Left forelimb (tissue), 1 donor: Measurements from ENCODE around the gene DNAAF8.

ENCODE experiments used
- DNase-seq: peaks from one replicate; pipeline ENCODE4 v3.0.0-alpha.2; 2018; ENCODE audit warnings: low spot score

The DNAAF8 gene

DNA sequence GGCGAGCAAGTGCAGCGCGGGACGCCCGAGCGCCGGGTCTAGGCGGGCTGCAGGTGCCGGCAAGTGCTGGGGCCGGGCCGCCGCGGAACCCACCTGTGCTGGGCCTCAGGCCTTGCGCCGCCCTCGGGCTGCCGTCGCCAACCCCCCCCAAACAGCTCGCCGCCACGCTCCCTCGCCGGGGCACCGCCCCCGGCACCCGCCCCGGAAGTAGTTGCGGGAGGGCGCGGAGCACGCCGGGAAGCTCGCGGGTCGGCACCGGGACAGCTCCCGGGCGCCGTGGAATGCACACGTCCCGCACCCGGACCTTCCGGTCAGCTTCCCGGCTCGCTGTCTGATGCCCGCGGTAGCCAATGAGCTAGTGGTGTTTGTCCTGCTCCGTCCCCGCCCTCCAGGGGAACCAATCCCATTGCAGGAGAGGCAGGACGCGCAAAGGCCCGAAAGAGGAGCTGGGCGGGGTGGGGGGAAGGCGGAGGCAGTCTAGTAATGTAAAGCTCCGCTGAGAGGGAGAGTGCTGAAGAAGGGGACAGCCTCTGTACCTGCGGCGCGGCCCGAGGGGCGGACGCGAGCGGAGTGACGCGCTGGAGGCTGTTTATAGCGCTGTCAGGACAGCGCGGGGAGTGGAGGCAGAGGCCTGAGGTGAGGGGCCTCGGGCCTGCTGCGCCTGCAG lies at the start of gene DNAAF8, which contains the start of gene ANKS3:
DNAAF8 (plus strand) TSS at position 475 of the 667 bp plus-strand sequence. CDS start 1,978 bp downstream, outside the sequence.
ANKS3 (minus strand) TSS at position 209 of the 667 bp plus-strand sequence. CDS start 4,122 bp downstream, outside the sequence.
- DNase-seq: peak; percentile 94

DNA sequence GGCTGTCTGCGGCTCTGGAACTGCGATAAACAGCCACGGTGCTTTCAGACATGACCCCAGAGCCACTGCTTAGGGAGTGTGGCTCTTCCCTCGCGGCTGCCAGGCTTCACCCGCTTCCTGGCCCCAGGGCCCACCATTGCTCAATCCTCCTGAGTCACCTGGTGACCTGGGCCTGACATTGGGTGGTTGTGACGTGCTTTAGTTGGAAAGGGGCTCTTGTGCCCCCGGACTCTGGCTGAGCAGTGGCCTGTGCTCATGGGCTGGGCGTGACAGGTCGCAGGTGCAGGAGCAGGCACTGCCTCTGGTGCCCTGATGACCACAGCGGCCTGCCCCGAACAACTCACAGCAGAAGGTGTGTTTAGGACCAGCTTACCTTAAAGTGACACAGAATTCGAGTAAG lies 49.6 kb upstream of the DNAAF8 start:
- no peak for DNase-seq

DNA sequence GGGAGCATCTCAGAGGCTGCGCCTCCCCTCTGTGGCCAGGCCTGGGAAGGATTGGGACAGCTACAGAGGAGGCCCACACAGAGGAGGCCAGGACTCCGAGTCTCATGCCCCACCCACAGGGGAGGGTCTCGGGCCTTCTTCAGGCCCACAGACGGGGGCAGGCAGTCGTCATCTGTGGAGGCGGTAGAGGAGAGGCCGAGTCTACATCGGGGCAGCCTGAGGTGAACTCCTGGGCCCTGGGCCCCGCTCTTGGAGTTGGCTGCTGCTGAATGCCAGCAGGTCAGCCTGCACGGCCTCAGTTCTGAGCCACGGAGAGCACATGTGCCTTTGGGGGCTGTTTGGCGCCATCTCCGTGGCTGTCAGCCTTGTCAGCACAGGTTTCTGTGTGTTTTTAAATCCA lies 49.0 kb upstream of the DNAAF8 start:
- DNase-seq: no peak

DNA sequence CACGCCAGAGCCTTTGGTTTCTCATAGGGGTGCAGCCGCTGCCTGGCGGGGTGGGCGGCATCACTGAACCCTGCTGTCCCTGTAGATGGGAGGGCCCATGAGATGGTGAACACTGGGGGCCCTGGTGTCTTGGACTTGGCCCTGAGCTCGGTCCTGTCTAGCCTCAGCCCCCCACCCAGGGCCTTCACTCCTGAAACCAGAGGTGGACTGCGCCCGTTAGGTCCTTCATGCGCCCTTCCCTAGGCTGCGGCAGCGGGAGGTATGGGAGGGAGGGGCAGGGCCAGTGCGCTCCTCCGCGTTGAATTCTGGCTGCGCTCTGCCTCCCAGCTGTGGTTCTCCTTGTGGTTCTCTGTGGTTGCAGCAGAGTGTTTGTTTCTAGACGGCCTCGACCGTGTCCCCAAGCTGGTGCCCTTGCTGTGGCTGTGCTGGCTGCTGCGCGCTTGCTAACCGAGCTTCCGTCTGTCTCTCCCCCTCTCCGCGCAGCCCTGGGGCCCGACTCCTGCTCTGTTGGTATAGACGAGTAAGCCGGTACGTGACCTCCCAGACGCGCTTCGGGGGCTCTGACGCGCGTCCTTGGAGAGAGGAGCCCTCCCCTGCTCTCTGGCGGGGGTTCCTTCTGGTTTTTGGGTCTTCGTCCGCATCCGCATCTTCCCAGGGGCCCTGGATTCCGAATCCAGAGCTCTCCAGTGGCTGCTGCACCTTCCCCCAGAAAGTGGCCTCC lies 48.4 kb upstream of the DNAAF8 start:
- DNase-seq: no peak

DNA sequence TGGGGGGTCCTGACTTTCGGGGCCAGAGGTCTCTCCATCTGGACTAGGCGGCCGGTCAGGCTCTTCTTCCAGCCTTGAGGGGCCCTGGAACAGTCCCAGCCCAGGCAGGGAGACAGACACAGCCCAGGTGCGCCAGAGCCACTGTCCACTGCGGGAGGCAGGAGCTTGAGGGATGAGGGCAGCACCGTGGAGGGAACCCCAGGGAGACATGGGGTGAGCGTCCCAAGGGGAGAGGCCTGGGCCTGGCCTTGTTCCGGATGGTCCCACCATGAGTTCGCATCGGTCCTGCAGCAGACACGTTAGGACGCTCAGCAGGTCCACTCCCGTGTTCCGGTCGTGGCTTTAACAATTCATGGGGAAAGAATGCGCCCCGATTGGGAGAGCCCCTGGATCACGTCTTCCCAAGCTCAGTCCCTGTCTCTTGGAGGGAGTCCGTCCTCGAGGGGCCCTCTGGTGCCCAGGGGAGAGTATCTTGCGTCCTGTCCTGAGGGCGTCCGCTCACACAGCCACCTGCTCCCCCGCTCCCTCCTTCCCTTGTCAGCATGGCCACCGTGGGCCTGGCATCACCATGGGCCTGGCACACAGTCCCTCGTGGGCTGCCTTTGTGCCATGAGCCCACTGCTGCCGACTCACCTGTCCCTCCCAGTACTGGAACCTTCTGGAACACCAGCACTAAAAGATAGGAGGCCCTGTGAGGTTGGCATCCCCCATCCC lies 47.7 kb upstream of the DNAAF8 start:
- DNase-seq: peak; percentile 60

DNA sequence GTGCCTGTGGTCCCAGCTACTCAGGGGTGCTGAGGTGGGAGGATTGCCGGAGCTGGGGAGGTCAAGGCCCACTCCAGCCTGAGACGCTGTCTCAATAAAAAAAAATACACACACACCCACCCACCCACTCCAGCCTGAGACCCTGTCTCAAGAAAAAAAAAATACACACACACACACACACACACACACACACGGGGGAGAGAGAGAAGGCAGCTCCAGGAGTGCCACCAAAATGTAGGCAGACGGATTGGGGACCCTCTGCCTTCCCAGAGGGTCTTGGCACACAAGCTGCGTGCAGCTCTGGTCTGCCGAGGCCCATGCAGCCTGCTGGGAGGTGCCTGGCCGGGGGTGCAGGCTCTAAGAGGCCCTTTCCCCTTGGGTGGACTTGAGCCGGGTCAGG lies 46.9 kb upstream of the DNAAF8 start:
- DNase-seq: no peak

DNA sequence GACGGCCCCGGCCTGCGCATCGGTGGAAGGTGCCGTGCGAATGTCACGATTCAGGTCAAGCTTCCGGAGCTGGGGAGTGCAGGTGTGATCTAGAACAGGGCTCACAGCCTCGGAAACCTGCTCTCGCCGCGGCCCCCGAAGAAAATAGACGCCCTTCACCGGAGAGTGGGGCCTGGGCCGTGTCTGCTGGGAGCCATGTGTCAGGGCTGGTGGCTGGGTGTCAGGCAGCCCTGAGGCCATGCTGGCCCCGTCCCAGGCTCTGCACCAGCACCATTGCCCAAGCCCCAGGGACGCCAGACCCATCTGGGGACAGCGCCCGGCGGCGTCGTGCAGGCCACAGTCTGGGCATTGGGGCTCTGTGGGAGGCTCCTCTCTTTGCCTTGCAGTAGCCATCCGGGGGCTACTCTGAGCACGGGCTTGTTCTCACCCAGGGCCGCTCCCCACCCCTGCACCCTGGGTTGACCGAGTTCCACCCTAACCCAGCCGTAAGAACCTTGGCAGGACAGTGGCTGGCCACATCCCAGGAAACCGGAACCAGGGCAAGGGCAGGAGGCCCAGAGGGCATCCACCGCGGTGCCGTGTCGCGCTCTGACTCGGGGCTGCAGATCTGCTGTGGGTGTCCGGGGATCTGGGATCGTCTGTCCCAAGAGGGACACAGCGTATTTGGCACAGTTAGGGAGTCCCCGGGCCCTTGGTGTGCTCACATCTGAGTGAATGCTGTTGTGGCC lies 46.2 kb upstream of the DNAAF8 start:
- DNase-seq: peak; percentile 55

DNA sequence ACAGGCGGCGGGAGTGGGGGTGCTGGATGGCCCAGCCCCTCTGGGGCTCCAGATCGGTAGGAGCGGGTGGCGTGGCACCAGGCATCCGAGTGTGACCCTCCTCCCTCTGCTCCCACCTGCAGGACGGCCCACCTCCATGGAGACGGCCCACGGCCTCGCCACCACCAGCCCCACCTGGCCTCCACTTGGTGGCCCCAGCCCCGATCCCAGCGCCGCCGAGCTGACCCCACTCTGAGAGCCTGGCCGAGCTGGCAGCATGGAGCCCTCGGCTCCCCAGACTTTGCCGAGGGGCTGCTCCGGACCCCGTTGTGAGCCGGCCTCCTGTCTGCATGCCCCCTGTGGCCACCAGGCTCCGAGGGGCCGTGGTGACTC lies 45.7 kb upstream of the DNAAF8 start:
- peak; percentile 52 for DNase-seq

DNA sequence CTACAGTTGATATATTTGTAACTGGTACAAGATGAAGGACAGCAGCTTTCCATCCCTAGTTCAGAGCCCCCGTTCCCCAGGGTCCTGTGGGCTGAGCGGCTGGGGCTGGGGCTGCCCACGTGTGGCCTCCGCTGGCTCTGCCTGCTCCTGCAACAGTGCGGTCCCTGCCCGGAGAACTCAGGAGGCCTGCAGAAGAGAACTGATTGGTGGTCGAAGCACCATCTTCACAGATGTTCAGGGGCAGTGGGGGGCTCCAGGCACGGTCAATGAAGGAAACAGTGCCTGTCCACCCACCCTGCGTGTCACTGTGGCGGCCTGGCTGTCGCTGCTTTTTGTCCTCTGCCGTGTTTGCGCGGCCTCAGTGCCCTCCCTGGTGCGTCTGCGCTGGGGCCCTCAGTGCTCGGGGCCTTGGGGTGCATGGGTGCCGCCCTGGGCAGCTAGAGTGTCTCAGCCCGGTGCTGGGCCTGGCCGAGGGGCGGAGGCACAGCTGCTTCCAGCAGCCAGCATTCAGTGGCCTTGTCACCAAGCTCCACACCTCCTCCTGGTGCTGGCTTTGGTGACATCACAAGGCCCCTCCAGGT lies 45.2 kb upstream of the DNAAF8 start:
- DNase-seq: peak; percentile 47

DNA sequence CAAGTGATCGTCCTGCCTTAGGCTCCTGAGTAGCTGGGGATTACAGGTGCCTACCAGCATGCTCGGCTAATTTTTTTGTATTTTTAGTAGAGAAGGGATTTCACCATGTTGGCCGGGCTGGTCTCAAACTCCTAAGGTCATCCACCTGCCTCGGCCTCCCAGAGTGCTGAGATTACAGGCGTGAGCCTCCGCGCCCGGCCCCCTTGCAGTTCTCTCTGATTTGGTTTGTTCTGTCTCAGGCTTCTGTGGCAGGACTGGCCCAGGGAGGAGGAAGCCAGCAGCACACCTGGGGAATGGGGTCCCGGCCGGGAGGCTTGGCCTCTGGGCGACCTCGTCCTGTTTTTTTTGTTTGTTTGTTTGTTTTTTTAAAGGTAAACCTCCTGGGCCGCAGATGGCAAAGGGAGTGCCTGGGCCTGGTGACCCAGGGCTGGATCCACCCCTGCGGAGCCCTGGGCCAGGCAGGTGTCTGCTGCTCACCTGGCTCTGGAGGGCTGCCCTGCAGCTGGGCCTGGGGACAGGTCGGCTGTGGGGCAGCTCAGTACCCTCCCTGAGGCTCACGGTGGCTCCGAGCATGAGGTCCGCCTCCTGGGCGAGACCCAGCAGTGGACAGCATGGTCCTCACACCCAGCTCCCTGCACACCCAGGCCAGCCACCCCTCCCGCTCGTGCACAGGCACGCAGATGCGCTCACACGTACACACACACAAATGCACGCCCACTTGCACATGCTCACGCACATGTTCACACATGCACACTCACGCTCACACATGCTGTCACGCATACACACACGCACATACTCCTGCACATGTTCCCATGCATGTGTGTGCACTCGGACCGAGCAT lies 44.3 kb upstream of the DNAAF8 start:
- DNase-seq: no peak

DNA sequence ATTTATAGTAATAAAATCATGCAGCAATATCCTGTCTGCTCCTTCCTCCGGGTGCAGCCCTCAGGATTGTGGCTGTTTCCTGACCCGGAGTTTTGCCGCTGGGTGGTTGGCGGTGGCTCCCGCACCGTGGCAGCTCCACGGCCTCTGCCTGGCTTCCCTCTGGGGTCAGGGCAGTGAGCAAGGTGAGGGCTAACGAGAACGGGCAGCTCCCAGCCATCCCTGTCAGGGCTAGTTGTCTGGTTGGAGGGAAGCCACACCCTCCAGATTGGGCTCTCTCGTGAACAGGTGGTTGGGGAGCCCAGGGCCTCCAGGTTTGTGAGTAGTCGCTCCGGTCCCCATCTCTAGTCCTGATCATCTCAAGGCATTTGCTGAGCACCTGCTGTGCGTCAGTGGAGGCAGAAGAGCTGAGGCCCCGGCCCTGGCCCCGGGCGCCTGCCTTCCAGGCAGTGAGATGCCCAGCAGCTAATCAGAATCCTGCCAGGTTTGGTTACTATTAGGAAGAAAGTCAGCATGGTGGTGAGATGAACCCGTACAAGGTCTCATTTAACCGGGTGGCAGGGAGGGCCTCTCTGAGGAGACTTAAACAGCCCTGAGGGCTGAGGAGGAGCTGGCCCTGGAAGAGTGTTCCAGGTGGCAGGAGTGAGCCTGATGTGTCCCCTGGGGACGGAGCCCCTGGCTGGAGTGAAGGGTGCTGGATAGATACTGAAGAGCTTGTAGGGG lies 43.2 kb upstream of the DNAAF8 start:
- DNase-seq: no peak

DNA sequence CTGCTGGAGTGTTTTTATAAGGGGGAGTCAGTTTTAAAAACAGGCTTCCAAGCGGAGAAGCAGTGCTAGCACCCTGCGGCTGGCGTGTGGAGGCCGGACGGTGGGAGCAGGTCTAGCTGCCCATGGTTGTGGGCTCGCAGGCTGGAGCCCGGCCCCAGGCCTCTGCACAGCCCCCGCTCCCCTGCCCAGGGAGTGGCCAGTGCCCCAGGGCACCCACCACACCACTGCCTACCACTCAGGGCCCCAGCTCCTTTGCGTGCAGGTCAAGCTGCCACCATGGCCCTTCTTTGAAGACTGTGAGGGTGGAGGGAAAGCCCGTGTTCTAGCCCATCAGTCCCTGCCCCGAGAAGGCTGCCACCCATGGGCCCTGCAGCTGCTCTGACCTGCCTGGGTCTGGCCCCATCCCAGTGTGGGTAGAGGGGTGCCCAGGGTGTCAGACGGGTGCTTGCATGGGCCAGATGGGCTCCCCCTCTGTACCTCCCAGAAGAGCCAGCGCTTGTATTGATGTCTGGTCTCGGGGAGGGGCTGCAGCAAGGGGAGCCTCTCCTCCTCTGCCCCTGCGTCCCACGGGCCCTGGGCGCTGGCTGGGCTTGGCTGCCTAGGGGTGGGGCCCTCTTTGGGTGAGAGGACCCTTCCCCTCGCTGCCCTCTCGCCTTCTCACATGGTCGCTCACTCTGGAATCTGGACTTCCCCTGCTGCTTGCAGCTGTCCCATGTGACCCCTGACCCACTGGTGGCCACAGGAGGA lies 42.5 kb upstream of the DNAAF8 start:
- peak; percentile 65 for DNase-seq

DNA sequence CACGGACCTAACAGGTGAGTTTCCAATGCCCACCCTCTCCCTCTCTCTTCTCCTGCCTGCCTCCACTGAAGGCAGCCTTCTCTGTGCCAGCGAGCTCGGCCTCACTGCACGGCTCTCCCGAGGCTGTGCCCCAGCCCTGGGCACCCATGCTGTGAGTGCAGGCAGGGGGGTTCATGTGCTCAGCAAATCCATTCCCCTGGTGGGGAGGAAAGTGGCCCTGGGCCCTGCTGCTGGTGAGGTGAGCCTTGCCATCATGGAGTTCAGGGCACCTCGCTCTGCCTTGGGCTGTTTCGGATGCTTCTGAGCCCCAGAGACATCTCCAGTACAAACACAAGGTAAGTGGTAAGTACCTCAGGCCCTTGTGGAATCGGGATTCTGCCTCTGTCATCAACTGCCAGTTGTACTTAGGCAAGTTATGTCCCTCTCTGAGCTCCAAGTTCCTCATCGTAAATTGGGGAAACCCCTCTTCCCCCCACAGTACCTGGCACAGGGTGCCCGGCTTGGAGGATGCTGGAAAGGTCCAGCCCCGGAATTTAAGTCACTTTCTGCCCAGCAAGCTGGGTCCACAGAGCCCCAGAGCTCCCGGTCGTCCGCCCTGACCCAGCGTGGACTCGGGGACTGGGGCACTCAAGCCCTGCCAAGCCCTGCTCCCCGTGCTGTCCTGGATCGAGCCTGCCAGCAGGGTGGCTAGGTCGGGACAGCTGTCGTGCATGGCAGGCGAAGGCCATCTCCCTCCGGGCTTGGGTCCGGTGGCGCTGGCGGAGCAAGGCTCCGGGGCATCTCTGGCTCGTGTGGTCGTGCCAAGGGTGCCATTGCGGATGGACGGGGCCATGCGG lies 41.7 kb upstream of the DNAAF8 start:
- DNase-seq: no peak

DNA sequence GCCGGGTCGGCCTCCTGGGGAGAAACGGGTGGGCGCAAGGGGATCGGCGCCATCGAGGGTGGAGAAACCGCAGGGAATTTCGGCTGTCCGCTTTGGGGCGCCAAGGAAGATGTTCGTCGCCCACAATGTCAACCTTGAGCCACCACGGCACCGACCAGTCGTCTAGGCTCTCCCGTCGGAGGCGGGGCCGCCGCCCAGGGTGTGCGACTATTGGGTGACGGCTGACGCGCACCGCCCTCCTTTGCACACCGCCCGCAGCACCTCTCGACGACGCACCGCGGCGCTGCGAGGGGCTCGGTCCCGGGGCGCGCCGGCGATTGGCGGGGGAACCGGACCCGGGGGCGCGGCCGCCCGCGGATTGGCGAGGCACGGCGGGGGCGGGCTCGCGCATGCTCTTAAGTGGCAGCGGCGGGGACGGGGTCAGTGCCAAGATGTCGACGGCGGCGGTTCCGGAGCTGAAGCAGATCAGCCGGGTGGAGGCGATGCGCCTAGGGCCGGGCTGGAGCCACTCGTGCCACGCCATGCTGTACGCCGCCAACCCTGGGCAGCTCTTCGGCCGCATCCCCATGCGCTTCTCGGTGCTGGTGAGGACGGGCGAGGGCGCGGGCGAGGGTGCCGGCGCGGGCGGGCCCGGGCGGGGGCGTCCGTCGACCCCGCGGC lies 40.9 kb upstream of the DNAAF8 start, which contains the start of gene NUDT16L1:
NUDT16L1 (plus strand) TSS at position 267 of the 660 bp plus-strand sequence; CDS start at position 432, 165 bp downstream.
- DNase-seq: peak; percentile 98

DNA sequence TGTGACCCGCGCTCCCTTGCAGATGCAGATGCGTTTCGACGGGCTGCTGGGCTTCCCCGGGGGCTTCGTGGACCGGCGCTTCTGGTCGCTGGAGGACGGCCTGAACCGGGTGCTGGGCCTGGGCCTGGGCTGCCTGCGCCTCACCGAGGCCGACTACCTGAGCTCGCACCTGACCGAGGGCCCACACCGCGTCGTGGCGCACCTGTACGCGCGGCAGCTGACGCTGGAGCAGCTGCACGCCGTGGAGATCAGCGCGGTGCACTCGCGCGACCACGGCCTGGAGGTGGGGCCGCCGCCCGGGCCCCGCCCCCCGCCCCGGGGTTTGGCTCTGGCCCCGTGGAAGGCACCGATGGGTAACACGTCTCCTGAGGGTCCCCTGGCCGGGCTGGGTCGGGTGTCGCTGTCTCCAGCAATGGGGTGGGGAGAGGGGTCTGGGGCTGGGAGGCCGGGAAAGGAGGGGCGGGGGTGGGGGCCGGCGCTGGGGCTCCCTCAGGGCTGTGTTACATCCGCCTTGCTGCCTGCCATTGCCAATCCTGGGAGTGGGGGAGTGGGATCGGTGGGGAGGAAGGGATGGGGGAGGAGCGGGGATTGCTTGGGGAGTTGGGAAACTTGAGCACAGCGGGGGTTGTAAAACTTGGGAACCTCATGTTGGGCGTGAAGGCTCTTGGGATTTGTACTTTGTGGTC lies 40.2 kb upstream of the DNAAF8 start:
- DNase-seq: no peak

DNA sequence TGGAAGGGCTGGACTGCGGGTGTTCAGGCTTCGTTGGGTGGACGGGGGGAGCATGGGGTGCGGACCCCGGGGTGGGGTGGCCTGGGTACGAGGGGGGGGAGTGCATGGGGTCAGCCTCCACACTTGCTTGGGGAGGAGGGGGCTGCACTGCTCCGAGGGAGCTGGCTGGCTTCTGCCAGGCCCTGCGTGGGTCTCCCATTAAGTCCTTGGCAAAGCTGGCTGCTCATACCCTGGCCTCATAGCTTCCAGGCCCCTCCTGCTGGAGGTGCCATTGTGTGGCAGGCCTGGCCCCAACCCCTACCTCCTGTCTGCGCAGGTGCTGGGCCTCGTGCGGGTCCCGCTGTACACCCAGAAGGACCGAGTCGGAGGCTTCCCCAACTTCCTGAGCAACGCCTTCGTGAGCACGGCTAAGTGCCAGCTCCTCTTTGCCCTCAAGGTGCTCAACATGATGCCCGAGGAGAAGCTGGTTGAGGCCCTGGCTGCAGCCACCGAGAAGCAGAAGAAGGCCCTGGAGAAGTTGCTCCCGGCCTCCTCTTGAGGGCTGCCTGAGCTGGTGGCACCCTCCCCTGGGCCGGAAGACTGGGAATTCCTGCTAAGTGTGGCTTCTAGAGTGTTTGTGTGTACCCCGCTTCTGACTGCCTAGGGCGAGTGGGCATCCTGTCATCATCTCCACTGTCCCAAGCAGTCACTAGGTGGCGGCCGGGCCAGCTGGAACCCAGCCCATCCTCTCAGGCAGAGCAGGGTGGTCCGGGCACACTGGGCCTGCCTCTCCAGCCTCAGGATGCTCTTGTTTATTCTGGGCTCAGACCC lies 39.5 kb upstream of the DNAAF8 start:
- no peak for DNase-seq
